HEK293 (cell line): ENCODE data around the gene LYPD6B.
A peak's percentile ranks its signal among the peaks of the same experiment; 100 is the strongest.

Experiments used
- CTCF ChIA-PET: fragments of 350-600 bp; formaldehyde crosslinking; extraction: SDS; loops from one replicate; lab custom pipeline; 2021; ENCODE audit warnings: antibody characterized with exemption; lab: Yijun Ruan, JAX
- POLR2A ChIA-PET: fragments of 300-600 bp; formaldehyde crosslinking; extraction: SDS; loops from one replicate; lab custom pipeline; 2020; ENCODE audit warnings: antibody characterized with exemption, inconsistent platforms; lab: Yijun Ruan, JAX
- H3K27ac ChIP-seq: fragments of 200-500 bp; sonication (Bioruptor generic); 2 replicates; pipeline ENCODE4 v1.5.1; 2014; ENCODE audit warnings: low read depth, low read length, control low read depth, inconsistent platforms; ENCODE audit errors: extremely low read depth
- H3K36me3 ChIP-seq, 2 experiments: fragments of 200-500 bp in 1 of 2; sonication (Bioruptor generic) in 1 of 2; 1 replicate in 1 of 2; 2 replicates in 1 of 2; pipeline ENCODE4 v1.5.1; 2014 to 2017; ENCODE audit warnings: inconsistent platforms in 2 of 2, low read length in 2 of 2; ENCODE audit not compliant: control insufficient read depth in 2 of 2, insufficient read depth in 1 of 2
- H3K4me1 ChIP-seq: fragments of 200-500 bp; sonication (Bioruptor generic); 2 replicates; pipeline ENCODE4 v1.5.1; 2014; ENCODE audit warnings: mild to moderate bottlenecking, low read length, inconsistent platforms; ENCODE audit not compliant: control insufficient read depth, insufficient read depth
- H3K4me3 ChIP-seq: 2 replicates; pipeline ENCODE4 v1.5.1; 2011; ENCODE audit warnings: low read depth, mild to moderate bottlenecking, control low read depth, low read length, moderate library complexity
- H3K9me3 ChIP-seq: fragments of 200-500 bp; sonication (Bioruptor generic); 2 replicates; pipeline ENCODE4 v1.5.1; 2014; ENCODE audit warnings: low read depth, low read length, inconsistent platforms; ENCODE audit not compliant: control insufficient read depth, insufficient read depth
- GLIS1 ChIP-seq: fragments of 450-650 bp; formaldehyde crosslinking; IDR thresholded peaks from 2 replicates; pipeline ENCODE4 v1.5.1; 2016; ENCODE audit warnings: missing biosample characterization, missing genetic modification characterization
- OSR2 ChIP-seq: fragments of 450-650 bp; formaldehyde crosslinking; IDR thresholded peaks from 2 replicates; pipeline ENCODE4 v1.5.1; 2016; ENCODE audit warnings: missing biosample characterization, missing genetic modification characterization
- REPIN1 ChIP-seq: fragments of 450-650 bp; formaldehyde crosslinking; IDR thresholded peaks from 2 replicates; pipeline ENCODE4 v1.5.1; 2017; ENCODE audit warnings: missing biosample characterization, missing genetic modification characterization, low read depth
- TCF7L2 ChIP-seq: IDR thresholded peaks from 2 replicates; pipeline ENCODE4 v1.6.1; 2011; ENCODE audit warnings: low read depth, mild to moderate bottlenecking, inconsistent platforms, low read length, moderate library complexity, borderline replicate concordance
- YY2 ChIP-seq: fragments of 450-650 bp; formaldehyde crosslinking; IDR thresholded peaks from 2 replicates; pipeline ENCODE4 v1.5.1; 2016; ENCODE audit warnings: missing biosample characterization, missing genetic modification characterization
- ZBTB17 ChIP-seq: fragments of 450-650 bp; formaldehyde crosslinking; IDR thresholded peaks from 2 replicates; pipeline ENCODE4 v1.5.1; 2016; ENCODE audit warnings: missing biosample characterization, missing genetic modification characterization
- ZBTB7A ChIP-seq: fragments of 450-650 bp; formaldehyde crosslinking; IDR thresholded peaks from 2 replicates; pipeline ENCODE4 v1.5.1; 2016; ENCODE audit warnings: low read depth, missing biosample characterization, missing genetic modification characterization
- ZNF10 ChIP-seq: fragments of 450-650 bp; formaldehyde crosslinking; IDR thresholded peaks from 2 replicates; pipeline ENCODE4 v1.5.1; 2017; ENCODE audit warnings: missing biosample characterization, missing genetic modification characterization
- ZNF366 ChIP-seq: fragments of 450-650 bp; formaldehyde crosslinking; conservative IDR thresholded peaks from 2 replicates; pipeline ENCODE4 v1.5.1; 2016; ENCODE audit warnings: missing biosample characterization, missing genetic modification characterization
- ZNF600 ChIP-seq: fragments of 450-650 bp; formaldehyde crosslinking; IDR thresholded peaks from 2 replicates; pipeline ENCODE4 v1.5.1; 2016; ENCODE audit warnings: missing biosample characterization, missing genetic modification characterization
- TF ChIP-seq, protein P1 (sequence below): fragments of 450-650 bp; formaldehyde crosslinking; IDR thresholded peaks from 2 replicates; pipeline ENCODE4 v1.5.1; 2016; ENCODE audit warnings: missing biosample characterization, missing genetic modification characterization
- TF ChIP-seq, protein P2 (sequence below): fragments of 450-650 bp; formaldehyde crosslinking; IDR thresholded peaks from 2 replicates; pipeline ENCODE4 v1.5.1; 2016; ENCODE audit warnings: missing biosample characterization, missing genetic modification characterization, low read depth
- TF ChIP-seq, protein P3 (sequence below): fragments of 450-650 bp; formaldehyde crosslinking; IDR thresholded peaks from 2 replicates; pipeline ENCODE4 v1.5.1; 2016; ENCODE audit warnings: missing biosample characterization, missing genetic modification characterization
- TF ChIP-seq, protein P4 (sequence below): IDR thresholded peaks from 2 replicates; pipeline ENCODE4 v1.6.1; 2011; ENCODE audit warnings: mild to moderate bottlenecking, low read depth, low read length, borderline replicate concordance
- TF ChIP-seq, protein P5 (sequence below): fragments of 450-650 bp; formaldehyde crosslinking; IDR thresholded peaks from 2 replicates; pipeline ENCODE4 v1.5.1; 2016; ENCODE audit warnings: missing biosample characterization, missing genetic modification characterization

LYPD6B gene

DNA sequence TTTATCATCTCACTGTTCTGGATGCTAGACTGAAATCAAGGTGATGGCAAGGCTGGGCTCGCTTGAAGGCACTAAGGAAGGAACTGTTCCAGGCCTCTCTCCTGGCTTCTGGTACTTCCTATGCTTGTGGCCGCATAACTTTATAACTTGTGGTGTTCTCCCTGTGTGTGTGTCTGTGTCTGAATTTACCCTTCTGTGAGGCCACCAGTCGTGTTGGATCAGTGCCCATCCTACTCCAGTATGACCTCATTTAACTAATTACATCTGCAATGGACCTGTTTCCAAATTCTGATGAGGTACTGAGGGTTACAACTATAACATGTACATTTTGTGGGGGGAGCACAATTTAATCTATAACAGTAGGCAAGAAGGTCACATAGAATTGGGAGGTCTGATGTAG is 41.6 kb downstream of the LYPD6B start (continued):
- TF ChIP-seq, protein P1, sequence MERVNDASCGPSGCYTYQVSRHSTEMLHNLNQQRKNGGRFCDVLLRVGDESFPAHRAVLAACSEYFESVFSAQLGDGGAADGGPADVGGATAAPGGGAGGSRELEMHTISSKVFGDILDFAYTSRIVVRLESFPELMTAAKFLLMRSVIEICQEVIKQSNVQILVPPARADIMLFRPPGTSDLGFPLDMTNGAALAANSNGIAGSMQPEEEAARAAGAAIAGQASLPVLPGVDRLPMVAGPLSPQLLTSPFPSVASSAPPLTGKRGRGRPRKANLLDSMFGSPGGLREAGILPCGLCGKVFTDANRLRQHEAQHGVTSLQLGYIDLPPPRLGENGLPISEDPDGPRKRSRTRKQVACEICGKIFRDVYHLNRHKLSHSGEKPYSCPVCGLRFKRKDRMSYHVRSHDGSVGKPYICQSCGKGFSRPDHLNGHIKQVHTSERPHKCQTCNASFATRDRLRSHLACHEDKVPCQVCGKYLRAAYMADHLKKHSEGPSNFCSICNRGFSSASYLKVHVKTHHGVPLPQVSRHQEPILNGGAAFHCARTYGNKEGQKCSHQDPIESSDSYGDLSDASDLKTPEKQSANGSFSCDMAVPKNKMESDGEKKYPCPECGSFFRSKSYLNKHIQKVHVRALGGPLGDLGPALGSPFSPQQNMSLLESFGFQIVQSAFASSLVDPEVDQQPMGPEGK (tag by site-specific recombination): peak; percentile 16; the same call in 1 of the 2 replicates
- TF ChIP-seq, protein P2, sequence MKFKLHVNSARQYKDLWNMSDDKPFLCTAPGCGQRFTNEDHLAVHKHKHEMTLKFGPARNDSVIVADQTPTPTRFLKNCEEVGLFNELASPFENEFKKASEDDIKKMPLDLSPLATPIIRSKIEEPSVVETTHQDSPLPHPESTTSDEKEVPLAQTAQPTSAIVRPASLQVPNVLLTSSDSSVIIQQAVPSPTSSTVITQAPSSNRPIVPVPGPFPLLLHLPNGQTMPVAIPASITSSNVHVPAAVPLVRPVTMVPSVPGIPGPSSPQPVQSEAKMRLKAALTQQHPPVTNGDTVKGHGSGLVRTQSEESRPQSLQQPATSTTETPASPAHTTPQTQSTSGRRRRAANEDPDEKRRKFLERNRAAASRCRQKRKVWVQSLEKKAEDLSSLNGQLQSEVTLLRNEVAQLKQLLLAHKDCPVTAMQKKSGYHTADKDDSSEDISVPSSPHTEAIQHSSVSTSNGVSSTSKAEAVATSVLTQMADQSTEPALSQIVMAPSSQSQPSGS (tag by site-specific recombination): peak; percentile 68
- TF ChIP-seq OSR2 (tag by site-specific recombination): peak; percentile 56; the same call in 1 of the 2 replicates
- TF ChIP-seq GLIS1 (tag by site-specific recombination): peak; percentile 88
- TF ChIP-seq, protein P3, sequence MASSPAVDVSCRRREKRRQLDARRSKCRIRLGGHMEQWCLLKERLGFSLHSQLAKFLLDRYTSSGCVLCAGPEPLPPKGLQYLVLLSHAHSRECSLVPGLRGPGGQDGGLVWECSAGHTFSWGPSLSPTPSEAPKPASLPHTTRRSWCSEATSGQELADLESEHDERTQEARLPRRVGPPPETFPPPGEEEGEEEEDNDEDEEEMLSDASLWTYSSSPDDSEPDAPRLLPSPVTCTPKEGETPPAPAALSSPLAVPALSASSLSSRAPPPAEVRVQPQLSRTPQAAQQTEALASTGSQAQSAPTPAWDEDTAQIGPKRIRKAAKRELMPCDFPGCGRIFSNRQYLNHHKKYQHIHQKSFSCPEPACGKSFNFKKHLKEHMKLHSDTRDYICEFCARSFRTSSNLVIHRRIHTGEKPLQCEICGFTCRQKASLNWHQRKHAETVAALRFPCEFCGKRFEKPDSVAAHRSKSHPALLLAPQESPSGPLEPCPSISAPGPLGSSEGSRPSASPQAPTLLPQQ (tag by site-specific recombination): no peak
- peak; percentile 74 for TF ChIP-seq ZNF600 (tag by site-specific recombination)
- 0 out of 2 replicates have a peak, but pooled peaks have one; percentile 23 for TF ChIP-seq ZNF10 (tag by site-specific recombination)

DNA sequence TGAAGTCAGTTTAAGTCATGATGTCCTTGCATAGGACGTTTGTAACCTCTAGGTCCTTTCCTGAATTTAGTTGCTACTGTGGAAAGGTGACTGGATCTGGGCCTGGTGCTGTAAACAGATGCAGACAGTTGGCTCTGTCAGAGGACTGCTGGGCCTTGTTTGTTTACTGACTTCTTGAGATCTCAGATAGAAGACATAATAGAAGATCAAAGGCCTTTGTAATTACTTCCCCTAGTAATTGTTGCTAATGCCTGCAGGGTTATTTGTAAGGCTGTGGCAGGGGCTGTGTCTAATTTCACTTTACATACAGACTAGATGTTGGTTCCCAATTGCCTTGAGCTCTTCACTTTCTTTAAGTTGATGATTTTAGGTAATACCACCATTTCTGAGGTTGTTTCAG is 42.5 kb downstream of the LYPD6B start:
- CTCF ChIA-PET: interaction anchor here (0.9 to 1.7 kb wide), 2 partner anchors 21 to 64 kb away, joined by 3 to 8 read pairs; no protein-coding TSS in a partner anchor
- no peaks in the 10 kb centered on the region for H3K9me3 ChIP-seq
- no peaks in the 10 kb centered on the region for H3K36me3 ChIP-seq
- no peak overlapping the region for H3K27ac ChIP-seq
- TF ChIP-seq, protein P4, sequence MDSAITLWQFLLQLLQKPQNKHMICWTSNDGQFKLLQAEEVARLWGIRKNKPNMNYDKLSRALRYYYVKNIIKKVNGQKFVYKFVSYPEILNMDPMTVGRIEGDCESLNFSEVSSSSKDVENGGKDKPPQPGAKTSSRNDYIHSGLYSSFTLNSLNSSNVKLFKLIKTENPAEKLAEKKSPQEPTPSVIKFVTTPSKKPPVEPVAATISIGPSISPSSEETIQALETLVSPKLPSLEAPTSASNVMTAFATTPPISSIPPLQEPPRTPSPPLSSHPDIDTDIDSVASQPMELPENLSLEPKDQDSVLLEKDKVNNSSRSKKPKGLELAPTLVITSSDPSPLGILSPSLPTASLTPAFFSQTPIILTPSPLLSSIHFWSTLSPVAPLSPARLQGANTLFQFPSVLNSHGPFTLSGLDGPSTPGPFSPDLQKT: no peak
- TF ChIP-seq ZNF366 (tag by site-specific recombination): peak; percentile 62
- 0 out of 2 replicates have a peak, but pooled peaks have one; percentile 12 for TF ChIP-seq ZBTB17 (tag by site-specific recombination)
- no peak for TF ChIP-seq ZBTB7A (tag by site-specific recombination)
- no peak for TF ChIP-seq REPIN1 (tag by site-specific recombination)
- peak; percentile 75 for TF ChIP-seq OSR2 (tag by site-specific recombination)
- peak; percentile 94 for TF ChIP-seq TCF7L2
- TF ChIP-seq, protein P5, sequence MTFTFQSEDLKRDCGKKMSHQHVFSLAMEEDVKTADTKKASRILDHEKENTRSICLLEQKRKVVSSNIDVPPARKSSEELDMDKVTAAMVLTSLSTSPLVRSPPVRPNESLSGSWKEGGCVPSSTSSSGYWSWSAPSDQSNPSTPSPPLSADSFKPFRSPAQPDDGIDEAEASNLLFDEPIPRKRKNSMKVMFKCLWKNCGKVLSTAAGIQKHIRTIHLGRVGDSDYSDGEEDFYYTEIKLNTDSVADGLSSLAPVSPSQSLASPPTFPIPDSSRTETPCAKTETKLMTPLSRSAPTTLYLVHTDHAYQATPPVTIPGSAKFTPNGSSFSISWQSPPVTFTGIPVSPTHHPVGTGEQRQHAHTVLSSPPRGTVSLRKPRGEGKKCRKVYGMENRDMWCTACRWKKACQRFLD (tag by site-specific recombination): no peak
- no peak overlapping the region for H3K4me3 ChIP-seq
- POLR2A ChIA-PET: no interaction called here
- peaks cover 25% of the 10 kb centered on the region for H3K4me1 ChIP-seq

DNA sequence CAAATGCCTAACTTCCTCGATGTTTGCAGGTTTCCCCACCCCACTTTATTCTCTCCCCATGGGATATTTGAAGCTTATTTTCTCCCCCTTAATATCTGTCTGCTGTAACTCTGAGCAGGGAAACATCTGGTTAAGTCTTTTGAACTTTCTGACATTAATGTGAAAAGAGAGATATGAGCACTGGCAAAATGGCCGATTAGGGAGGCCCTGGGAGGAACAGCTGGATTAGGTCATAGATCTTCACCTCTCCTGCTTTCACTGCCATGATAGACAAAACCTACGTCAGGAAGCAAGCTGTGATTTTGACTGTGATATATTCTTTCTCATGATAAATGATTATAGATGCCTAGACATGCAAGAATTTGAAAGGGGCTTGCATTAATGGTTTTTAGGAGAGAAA is 43.6 kb downstream of the LYPD6B start:
- POLR2A ChIA-PET: no interaction called here
- CTCF ChIA-PET: interaction anchor here (0.6 to 1.7 kb wide), 5 partner anchors 18 to 232 kb away, joined by 3 to 8 read pairs (median 4); no protein-coding TSS in a partner anchor
- no peak overlapping the region for H3K27ac ChIP-seq
- TF ChIP-seq YY2: no peak
- TF ChIP-seq, all 188 proteins: peak for 0
- Histone ChIP-seq H3K36me3 (no peaks in the 10 kb centered on the region), H3K9me3 (no peaks in the 10 kb centered on the region), H3K4me3 (no peak overlapping the region), H3K4me1 (peaks cover 15% of the 10 kb centered on the region)
